K562 (cell line): ENCODE results near the gene HEMK1. TPM values are rescaled to one million over a fixed set of nuclear protein-coding genes. Genes with fewer than 3 reads are reported as not detected.

Experiments used
- ADNP ChIP-seq: fragments of 200-800 bp; sonication (Bioruptor generic); IDR thresholded peaks from 2 replicates; pipeline ENCODE4 v1.6.1; 2016; ENCODE audit warnings: missing genetic modification characterization, missing compliant biosample characterization
- ATF3 ChIP-seq, 2 experiments: fragments of 450-650 bp in 1 of 2; sonication (generic) in 1 of 2; formaldehyde crosslinking in 1 of 2; IDR thresholded peaks in 1 of 2; conservative IDR thresholded peaks in 1 of 2; 2 replicates each; pipeline versions ENCODE4 v1.6.1 to v1.8.1; 2016 to 2023; ENCODE audit warnings: mild to moderate bottlenecking in 2 of 2, moderate library complexity in 2 of 2, inconsistent platforms in 1 of 2, missing genetic modification reagents in 1 of 2
- CHCHD3 ChIP-seq: fragments of 250-450 bp; sonication (Bioruptor Pico); IDR thresholded peaks from 2 replicates; pipeline ENCODE4 v2.1.2; 2022; ENCODE audit warnings: mild to moderate bottlenecking
- JUND ChIP-seq, 2 experiments: IDR thresholded peaks; 2 replicates in 1 of 2; 3 replicates in 1 of 2; pipeline ENCODE4 v1.6.1; 2011; ENCODE audit warnings: borderline replicate concordance in 2 of 2, low read depth in 2 of 2, low read length in 2 of 2, improper control_type of control experiment in 1 of 2, missing biosample characterization in 1 of 2, missing genetic modification characterization in 1 of 2, missing genetic modification reagents in 1 of 2
- L3MBTL2 ChIP-seq: fragments of 450-650 bp; IDR thresholded peaks from 2 replicates; pipeline ENCODE4 v1.6.1; 2016; ENCODE audit warnings: mild to moderate bottlenecking, moderate library complexity
- MAZ ChIP-seq, 2 experiments: fragments of 450-650 bp in 1 of 2; sonication (generic) in 1 of 2; formaldehyde crosslinking; IDR thresholded peaks in 1 of 2; conservative IDR thresholded peaks in 1 of 2; 2 replicates each; pipeline versions ENCODE4 v1.4.0 to v1.5.0; 2020; ENCODE audit warnings: mild to moderate bottlenecking in 1 of 2, missing genetic modification reagents in 1 of 2
- POLR2H ChIP-seq: IDR thresholded peaks from 2 replicates; pipeline ENCODE4 v1.6.1; 2016; ENCODE audit warnings: missing genetic modification characterization, low read depth, mild to moderate bottlenecking, control low read depth, missing compliant biosample characterization, moderate library complexity
- PYGO2 ChIP-seq: fragments of 450-650 bp; IDR thresholded peaks from 2 replicates; pipeline ENCODE4 v1.6.1; 2016; ENCODE audit warnings: mild to moderate bottlenecking, missing genetic modification characterization, moderate library complexity, missing compliant biosample characterization
- TEAD2 ChIP-seq: fragments of 450-650 bp; IDR thresholded peaks from 2 replicates; pipeline ENCODE4 v1.6.1; 2016; ENCODE audit warnings: missing genetic modification characterization, control low read depth, missing compliant biosample characterization
- ZC3H8 ChIP-seq: fragments of 450-650 bp; IDR thresholded peaks from 2 replicates; pipeline ENCODE4 v1.6.1; 2017
- ZEB2 ChIP-seq: fragments of 450-650 bp; IDR thresholded peaks from 2 replicates; pipeline ENCODE4 v1.6.1; 2016
- ZNF511 ChIP-seq: sonication (generic); formaldehyde crosslinking; IDR thresholded peaks from 2 replicates; pipeline ENCODE4 v1.8.0; 2022; ENCODE audit warnings: mild to moderate bottlenecking, missing genetic modification reagents
- ZNF785 ChIP-seq: fragments of 250-450 bp; sonication (Bioruptor Pico); IDR thresholded peaks from 2 replicates; pipeline ENCODE4 v1.4.0; 2020; ENCODE audit warnings: mild to moderate bottlenecking
- polyA plus RNA-seq, 8 experiments: library from polyadenylated mRNA; depleted of rRNA in 4 of 8; stranded (reverse) in 5 of 8; unstranded in 3 of 8; fragments of >200 nt; fragmentation: Nextera tagmentation in 2 of 8; fragmentation: Illumina TruSeq in 1 of 8; extraction: Ambion mirVana in 2 of 8; extraction: Trizol in 1 of 8; gene quantifications; 2 replicates each; pipeline versions ENCODE4 v1.2.1 to v1.2.3, GENCODE V29; 2011 to 2014; ENCODE audit warnings: inconsistent platforms in 1 of 8, missing spikeins in 1 of 8
- total RNA-seq, 7 experiments: library from RNA; depleted of rRNA in 6 of 7; stranded (reverse); fragments of >200 nt in 6 of 7; fragmentation: Illumina TruSeq in 2 of 7; extraction: Trizol in 2 of 7; gene quantifications; 2 replicates each; pipeline versions ENCODE4 v1.2.1 to v1.2.3, GENCODE V29; 2011 to 2021; ENCODE audit warnings: low replicate concordance in 1 of 7
- TF ChIP-seq, protein P1 (sequence below): fragments of 250-450 bp; sonication (Bioruptor Pico); IDR thresholded peaks from 2 replicates; pipeline ENCODE4 v1.4.0; 2020; ENCODE audit warnings: mild to moderate bottlenecking, moderate library complexity
- TF ChIP-seq, protein P2 (sequence below), 2 experiments: fragments of 450-650 bp; IDR thresholded peaks; 2 replicates each; pipeline ENCODE4 v1.6.1; 2016
- TF ChIP-seq, protein P3 (sequence below): fragments of 250-450 bp; sonication (Bioruptor Pico); IDR thresholded peaks from 2 replicates; pipeline ENCODE4 v1.8.0; 2022; ENCODE audit warnings: inconsistent platforms, mild to moderate bottlenecking, moderate library complexity, borderline replicate concordance
- TF ChIP-seq, protein P4 (sequence below), 2 experiments: IDR thresholded peaks in 1 of 2; conservative IDR thresholded peaks in 1 of 2; 2 replicates each; pipeline ENCODE4 v1.6.1; 2016; ENCODE audit warnings: low read depth in 2 of 2, mild to moderate bottlenecking in 1 of 2, missing compliant biosample characterization in 1 of 2, missing genetic modification characterization in 1 of 2, moderate library complexity in 1 of 2

The HEMK1 gene
- total and polyA plus RNA-seq, 9 of the 15 experiments (the other 6 are each of a cell fraction or from before 2014, with no cell fraction given): 2.0 to 16.8 (median 11.4) TPM

GRCh38 chr3:50600141-50600753 lies 30.9 kb downstream of the HEMK1 start (continued):
- TF ChIP-seq ZC3H8 (no peak), TEAD2 (no peak), CHCHD3 (CRISPR knock-in tag) (no peak), L3MBTL2 (no peak), PYGO2 (no peak), ATF3 (IDR thresholded peaks at IDR 0.05) (no peak), ATF3 (CRISPR knock-in tag; conservative IDR thresholded peaks at IDR 0.05) (no peak), JUND (IDR thresholded peaks at IDR 0.05; ENCODE audit: borderline replicate concordance, low read depth, low read length) (peak; percentile 38; the same call in 1 of the 2 replicates), JUND (tag; IDR thresholded peaks at IDR 0.05; ENCODE audit: borderline replicate concordance, low read depth, low read length) (no peak; the same call in 2 of the 3 replicates), ZNF785 (CRISPR knock-in tag) (no peak), ADNP (tag) (no peak), MAZ (CRISPR knock-in tag; conservative IDR thresholded peaks at IDR 0.05 in 1 of 2, IDR thresholded peaks at IDR 0.05 in 1 of 2) (peak; percentile 27 to 71; a peak in 2 of 4 replicates), ZNF511 (CRISPR knock-in tag) (no peak; the same call in 1 of the 2 replicates), ZEB2 (no peak), POLR2H (tag) (no peak)
- TF ChIP-seq, protein P1, sequence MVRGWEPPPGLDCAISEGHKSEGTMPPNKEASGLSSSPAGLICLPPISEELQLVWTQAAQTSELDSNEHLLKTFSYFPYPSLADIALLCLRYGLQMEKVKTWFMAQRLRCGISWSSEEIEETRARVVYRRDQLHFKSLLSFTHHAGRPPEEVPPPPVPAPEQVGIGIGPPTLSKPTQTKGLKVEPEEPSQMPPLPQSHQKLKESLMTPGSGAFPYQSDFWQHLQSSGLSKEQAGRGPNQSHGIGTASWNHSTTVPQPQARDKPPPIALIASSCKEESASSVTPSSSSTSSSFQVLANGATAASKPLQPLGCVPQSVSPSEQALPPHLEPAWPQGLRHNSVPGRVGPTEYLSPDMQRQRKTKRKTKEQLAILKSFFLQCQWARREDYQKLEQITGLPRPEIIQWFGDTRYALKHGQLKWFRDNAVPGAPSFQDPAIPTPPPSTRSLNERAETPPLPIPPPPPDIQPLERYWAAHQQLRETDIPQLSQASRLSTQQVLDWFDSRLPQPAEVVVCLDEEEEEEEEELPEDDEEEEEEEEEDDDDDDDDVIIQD (CRISPR knock-in tag): no peak
- TF ChIP-seq, protein P2, sequence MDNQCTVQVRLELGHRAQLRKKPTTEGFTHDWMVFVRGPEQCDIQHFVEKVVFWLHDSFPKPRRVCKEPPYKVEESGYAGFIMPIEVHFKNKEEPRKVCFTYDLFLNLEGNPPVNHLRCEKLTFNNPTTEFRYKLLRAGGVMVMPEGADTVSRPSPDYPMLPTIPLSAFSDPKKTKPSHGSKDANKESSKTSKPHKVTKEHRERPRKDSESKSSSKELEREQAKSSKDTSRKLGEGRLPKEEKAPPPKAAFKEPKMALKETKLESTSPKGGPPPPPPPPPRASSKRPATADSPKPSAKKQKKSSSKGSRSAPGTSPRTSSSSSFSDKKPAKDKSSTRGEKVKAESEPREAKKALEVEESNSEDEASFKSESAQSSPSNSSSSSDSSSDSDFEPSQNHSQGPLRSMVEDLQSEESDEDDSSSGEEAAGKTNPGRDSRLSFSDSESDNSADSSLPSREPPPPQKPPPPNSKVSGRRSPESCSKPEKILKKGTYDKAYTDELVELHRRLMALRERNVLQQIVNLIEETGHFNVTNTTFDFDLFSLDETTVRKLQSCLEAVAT (IDR thresholded peaks at IDR 0.05): peak in 1 of 2 experiments; percentile 97; a peak in 2 of 4 replicates
- TF ChIP-seq, protein P3, sequence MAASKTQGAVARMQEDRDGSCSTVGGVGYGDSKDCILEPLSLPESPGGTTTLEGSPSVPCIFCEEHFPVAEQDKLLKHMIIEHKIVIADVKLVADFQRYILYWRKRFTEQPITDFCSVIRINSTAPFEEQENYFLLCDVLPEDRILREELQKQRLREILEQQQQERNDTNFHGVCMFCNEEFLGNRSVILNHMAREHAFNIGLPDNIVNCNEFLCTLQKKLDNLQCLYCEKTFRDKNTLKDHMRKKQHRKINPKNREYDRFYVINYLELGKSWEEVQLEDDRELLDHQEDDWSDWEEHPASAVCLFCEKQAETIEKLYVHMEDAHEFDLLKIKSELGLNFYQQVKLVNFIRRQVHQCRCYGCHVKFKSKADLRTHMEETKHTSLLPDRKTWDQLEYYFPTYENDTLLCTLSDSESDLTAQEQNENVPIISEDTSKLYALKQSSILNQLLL (CRISPR knock-in tag): no peak
- TF ChIP-seq, protein P4, sequence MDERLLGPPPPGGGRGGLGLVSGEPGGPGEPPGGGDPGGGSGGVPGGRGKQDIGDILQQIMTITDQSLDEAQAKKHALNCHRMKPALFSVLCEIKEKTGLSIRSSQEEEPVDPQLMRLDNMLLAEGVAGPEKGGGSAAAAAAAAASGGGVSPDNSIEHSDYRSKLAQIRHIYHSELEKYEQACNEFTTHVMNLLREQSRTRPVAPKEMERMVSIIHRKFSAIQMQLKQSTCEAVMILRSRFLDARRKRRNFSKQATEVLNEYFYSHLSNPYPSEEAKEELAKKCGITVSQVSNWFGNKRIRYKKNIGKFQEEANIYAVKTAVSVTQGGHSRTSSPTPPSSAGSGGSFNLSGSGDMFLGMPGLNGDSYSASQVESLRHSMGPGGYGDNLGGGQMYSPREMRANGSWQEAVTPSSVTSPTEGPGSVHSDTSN (CRISPR knock-in tag; IDR thresholded peaks at IDR 0.05; ENCODE audit: low read depth): no peak
- TF ChIP-seq, protein P4 (tag; conservative IDR thresholded peaks at IDR 0.05; ENCODE audit: low read depth): no peak
